Glutamatergic neuron (in vitro differentiated cells): ENCODE measurements around the gene SPIRE2. TPM values are rescaled to one million over a fixed set of nuclear protein-coding genes. Genes with fewer than 3 reads are reported as not detected.

Experiments used
- DNase-seq: peaks from one replicate; pipeline ENCODE4 v3.0.0; 2022
- H3K27ac Mint-ChIP-seq: one replicate; pipeline ENCODE4 v1.8.0; 2020; ENCODE audit warnings: mild to moderate bottlenecking, mixed read lengths, inconsistent platforms; ENCODE audit not compliant: unreplicated experiment
- H3K27me3 Mint-ChIP-seq: one replicate; pipeline ENCODE4 v1.8.0; 2020; ENCODE audit warnings: mild to moderate bottlenecking, moderate library complexity, mixed read lengths, inconsistent platforms; ENCODE audit not compliant: unreplicated experiment
- H3K36me3 Mint-ChIP-seq: one replicate; pipeline ENCODE4 v1.8.0; 2020; ENCODE audit warnings: mild to moderate bottlenecking, mixed read lengths, inconsistent platforms; ENCODE audit not compliant: unreplicated experiment
- H3K4me1 Mint-ChIP-seq: one replicate; pipeline ENCODE4 v1.8.0; 2020; ENCODE audit warnings: mild to moderate bottlenecking, low read depth, mixed read lengths, inconsistent platforms; ENCODE audit not compliant: unreplicated experiment
- H3K4me3 Mint-ChIP-seq: one replicate; pipeline ENCODE4 v1.8.0; 2020; ENCODE audit warnings: mild to moderate bottlenecking, mixed read lengths, inconsistent platforms; ENCODE audit not compliant: unreplicated experiment
- H3K9me3 Mint-ChIP-seq: one replicate; pipeline ENCODE4 v1.8.0; 2020; ENCODE audit warnings: mild to moderate bottlenecking, moderate library complexity, mixed read lengths, inconsistent platforms; ENCODE audit not compliant: unreplicated experiment
- CTCF ChIP-seq: fragments of 200-600 bp; sonication (generic); IDR thresholded peaks from one replicate; pipeline ENCODE4 v1.5.0; 2021; ENCODE audit not compliant: partially characterized antibody, unreplicated experiment
- total RNA-seq: library from RNA; stranded (reverse); fragmentation: NEBNext Ultra II Directional; extraction: Animal tissue kit (Norgen Biotek cat#: 25700); gene quantifications from one replicate; pipeline ENCODE4 v1.2.1, GENCODE V29; 2021; ENCODE audit not compliant: unreplicated experiment

The SPIRE2 gene
- total RNA-seq, 1 donor from 2014 or later = 39.2 TPM

- Mint-ChIP-seq H3K27ac (peak overlapping the region; percentile 59), H3K4me3 (no peak overlapping the region), H3K9me3 (peaks cover 12% of the 10 kb centered on the region), H3K4me1 (no peaks in the 10 kb centered on the region), H3K36me3 (peaks cover 5% of the 10 kb centered on the region), H3K27me3 (peaks cover 2% of the 10 kb centered on the region)
- no peak for TF ChIP-seq CTCF
- no peak for DNase-seq
Measured at GRCh38 chr16:89898201-89898967, 70.1 kb downstream of the SPIRE2 start.

- DNase-seq = no peak
- H3K27ac Mint-ChIP-seq = peak overlapping the region; percentile 22
- H3K36me3 Mint-ChIP-seq = peaks cover 5% of the 10 kb centered on the region
- H3K4me3 Mint-ChIP-seq = no peak overlapping the region
- no peak for TF ChIP-seq CTCF
- H3K4me1 Mint-ChIP-seq = no peaks in the 10 kb centered on the region
- peaks cover 12% of the 10 kb centered on the region for H3K9me3 Mint-ChIP-seq
- peaks cover 4% of the 10 kb centered on the region for H3K27me3 Mint-ChIP-seq
Measured at GRCh38 chr16:89899879-89900481, 71.7 kb downstream of the SPIRE2 start.

GRCh38 chr16:89900885-89901284 lies 72.6 kb downstream of the SPIRE2 start:
- H3K4me1 Mint-ChIP-seq = peaks cover 8% of the 10 kb centered on the region
- no peak overlapping the region for H3K27ac Mint-ChIP-seq
- no peak for DNase-seq
- H3K36me3 Mint-ChIP-seq = peaks cover 5% of the 10 kb centered on the region
- no peak overlapping the region for H3K4me3 Mint-ChIP-seq
- no peak for TF ChIP-seq CTCF
- peaks cover 15% of the 10 kb centered on the region for H3K9me3 Mint-ChIP-seq
- H3K27me3 Mint-ChIP-seq = peaks cover 6% of the 10 kb centered on the region

GRCh38 chr16:89902980-89903379 lies 74.7 kb downstream of the SPIRE2 start:
- Mint-ChIP-seq H3K4me3 (no peak overlapping the region), H3K27me3 (peaks cover 7% of the 10 kb centered on the region), H3K36me3 (peaks cover 5% of the 10 kb centered on the region), H3K4me1 (peaks cover 13% of the 10 kb centered on the region), H3K9me3 (peaks cover 12% of the 10 kb centered on the region), H3K27ac (peak overlapping the region; percentile 77)
- no peak for TF ChIP-seq CTCF
- DNase-seq = no peak

GRCh38 chr16:89903908-89904515 lies 75.7 kb downstream of the SPIRE2 start:
- Mint-ChIP-seq H3K27ac (peak overlapping the region; percentile 17), H3K9me3 (peaks cover 11% of the 10 kb centered on the region), H3K36me3 (peaks cover under 1% of the 10 kb centered on the region), H3K4me1 (peaks cover 13% of the 10 kb centered on the region), H3K27me3 (peaks cover 7% of the 10 kb centered on the region), H3K4me3 (no peak overlapping the region)
- no peak for DNase-seq
- no peak for TF ChIP-seq CTCF
